ENCODE data around the gene SLIT3.

Gene SLIT3

GRCh38 chr5:169260896-169261569 is 39.9 kb downstream of the SLIT3 start:
- DNase-seq: no peak

- DNase-seq: no peak
Measured at GRCh38 chr5:169258372-169259000, 42.5 kb downstream of the SLIT3 start.

- no peak for DNase-seq
Measured at GRCh38 chr5:169256191-169256590, 44.7 kb downstream of the SLIT3 start.

- DNase-seq: no peak
Measured at GRCh38 chr5:169253071-169253470, 47.9 kb downstream of the SLIT3 start.

- DNase-seq: no peak
Measured at GRCh38 chr5:169251333-169252084, 49.4 kb downstream of the SLIT3 start.

- no peak for DNase-seq
Measured at GRCh38 chr5:169250887-169251286, 50.1 kb downstream of the SLIT3 start.

GRCh38 chr5:169248996-169249395 is 51.9 kb downstream of the SLIT3 start:
- DNase-seq: no peak

- DNase-seq: no peak
Measured at GRCh38 chr5:169248550-169248949, 52.4 kb downstream of the SLIT3 start.

GRCh38 chr5:169244812-169245211 is 56.1 kb downstream of the SLIT3 start:
- no peak for DNase-seq

GRCh38 chr5:169243651-169244422 is 57.1 kb downstream of the SLIT3 start:
- DNase-seq: no peak

GRCh38 chr5:169242849-169243186 is 58.1 kb downstream of the SLIT3 start:
- no peak for DNase-seq

- no peak for DNase-seq
Measured at GRCh38 chr5:169242175-169242848, 58.6 kb downstream of the SLIT3 start.

- DNase-seq: no peak
Measured at GRCh38 chr5:169229342-169229892, 71.5 kb downstream of the SLIT3 start.

GRCh38 chr5:169226895-169227294 is 74.0 kb downstream of the SLIT3 start:
- no peak for DNase-seq

- DNase-seq: no peak
Measured at GRCh38 chr5:169225830-169226356, 75.0 kb downstream of the SLIT3 start.

- no peak for DNase-seq
Measured at GRCh38 chr5:169223595-169223953, 77.4 kb downstream of the SLIT3 start.

GRCh38 chr5:169222934-169223594 is 77.9 kb downstream of the SLIT3 start:
- DNase-seq: no peak

GRCh38 chr5:169221519-169221918 is 79.4 kb downstream of the SLIT3 start:
- no peak for DNase-seq

GRCh38 chr5:169219961-169220360 is 81.0 kb downstream of the SLIT3 start:
- no peak for DNase-seq

GRCh38 chr5:169219351-169219750 is 81.6 kb downstream of the SLIT3 start:
- DNase-seq: no peak

GRCh38 chr5:169218861-169219260 is 82.1 kb downstream of the SLIT3 start:
- no peak for DNase-seq

GRCh38 chr5:169218176-169218575 is 82.8 kb downstream of the SLIT3 start:
- DNase-seq: no peak

Data from CD4-positive, alpha-beta T cell treated with Interleukin-15 for 1 hour (primary cell).